A549 (cell line): Measurements from ENCODE around the gene TMEM167A. TPM values are rescaled to one million over a fixed set of nuclear protein-coding genes. Genes with fewer than 3 reads are reported as not detected.

Experiments used
- ATAC-seq, 2 experiments: fragments of 200-7000 bp in 1 of 2; fragments of >200 bp in 1 of 2; cut with Nextera tagmentation in 1 of 2; cut with Tn5 transposase in 1 of 2; 3 replicates each; pipeline versions ENCODE4 v1.8.0 to v1.9.1; 2018 to 2020; ENCODE audit warnings: mild to moderate bottlenecking in 1 of 2, moderate library complexity in 1 of 2
- CTCF ChIA-PET: fragments of 300-600 bp; sonication (Branson Sonifier 250); formaldehyde crosslinking; extraction: SDS; loops from one replicate; lab custom pipeline; 2021; ENCODE audit warnings: antibody characterized with exemption, inconsistent platforms; lab: Yijun Ruan, JAX
- POLR2A ChIA-PET: fragments of 350-600 bp; formaldehyde crosslinking; extraction: SDS; loops from one replicate; lab custom pipeline; 2021; ENCODE audit warnings: antibody characterized with exemption, inconsistent platforms; lab: Yijun Ruan, JAX
- DNase-seq, 2 experiments: peaks; one replicate each; pipeline versions ENCODE4 v3.0.0 to v3.0.0-alpha.2; 2011 to 2016; ENCODE audit warnings: low read depth in 1 of 2, low spot score in 1 of 2
- FAIRE-seq: peaks from 2 replicates; lab custom pipeline; 2011; peaks lifted over from hg19 to GRCh38; lab: Jason Lieb, UNC
- H3K27ac ChIP-seq, 2 experiments: fragments of >200 bp; sonication (Bioruptor Twin); formaldehyde crosslinking; 3 replicates each; pipeline ENCODE4 v1.5.1; 2016 to 2017
- H3K4me1 ChIP-seq: fragments of >200 bp; sonication (Bioruptor Twin); formaldehyde crosslinking; 3 replicates; pipeline ENCODE4 v1.6.1; 2016
- H3K4me2 ChIP-seq: fragments of >200 bp; sonication (Bioruptor Twin); formaldehyde crosslinking; 3 replicates; pipeline ENCODE4 v1.6.1; 2016
- H3K4me3 ChIP-seq: fragments of >200 bp; sonication (Bioruptor Twin); formaldehyde crosslinking; 3 replicates; pipeline ENCODE4 v1.5.1; 2016
- H3K9me3 ChIP-seq: fragments of >200 bp; sonication (Bioruptor Twin); formaldehyde crosslinking; 3 replicates; pipeline ENCODE4 v1.6.1; 2016
- CHD4 ChIP-seq: fragments of 200-600 bp; sonication (generic); IDR thresholded peaks from 2 replicates; pipeline ENCODE4 v1.6.1; 2016; ENCODE audit warnings: antibody characterized with exemption, mild to moderate bottlenecking, borderline replicate concordance
- E2F6 ChIP-seq: IDR thresholded peaks from 2 replicates; pipeline ENCODE4 v1.6.1; 2012; ENCODE audit warnings: low read depth, borderline replicate concordance
- EHF ChIP-seq: fragments of 250-450 bp; sonication (Bioruptor Pico); IDR thresholded peaks from 2 replicates; pipeline ENCODE4 v1.5.0; 2020; ENCODE audit warnings: mild to moderate bottlenecking
- FOSL2 ChIP-seq, 2 experiments: fragments of 450-650 bp in 1 of 2; fragments of >200 bp in 1 of 2; sonication (Bioruptor Twin) in 1 of 2; formaldehyde crosslinking; IDR thresholded peaks; 2 replicates each; pipeline versions ENCODE4 v1.5.0 to v1.6.1; 2016 to 2020; ENCODE audit warnings: mild to moderate bottlenecking in 1 of 2, moderate library complexity in 1 of 2
- FOXS1 ChIP-seq: fragments of 250-450 bp; sonication (Bioruptor Pico); IDR thresholded peaks from 2 replicates; pipeline ENCODE4 v1.5.0; 2020; ENCODE audit warnings: mild to moderate bottlenecking, moderate library complexity
- GATA3 ChIP-seq: IDR thresholded peaks from 2 replicates; pipeline ENCODE4 v1.6.1; 2012; ENCODE audit warnings: borderline replicate concordance
- HOXA7 ChIP-seq: fragments of 250-450 bp; sonication (Bioruptor Pico); IDR thresholded peaks from 2 replicates; pipeline ENCODE4 v1.5.0; 2020; ENCODE audit warnings: mild to moderate bottlenecking, moderate library complexity
- HOXB13 ChIP-seq: fragments of 250-450 bp; sonication (Bioruptor Pico); IDR thresholded peaks from 2 replicates; pipeline ENCODE4 v1.5.0; 2020; ENCODE audit warnings: low read depth, mild to moderate bottlenecking, moderate library complexity
- JUN ChIP-seq, 2 experiments: fragments of >200 bp; sonication (Bioruptor Twin); formaldehyde crosslinking; IDR thresholded peaks; 2 replicates in 1 of 2; 3 replicates in 1 of 2; pipeline ENCODE4 v1.6.1; 2016 to 2017
- KDM5A ChIP-seq: fragments of 200-600 bp; sonication (generic); IDR thresholded peaks from 2 replicates; pipeline ENCODE4 v1.6.1; 2016; ENCODE audit warnings: antibody characterized with exemption, mild to moderate bottlenecking
- MAZ ChIP-seq: fragments of 150-350 bp; IDR thresholded peaks from 2 replicates; pipeline ENCODE4 v1.6.1; 2014; ENCODE audit warnings: antibody characterized with exemption, low read depth, low read length, borderline replicate concordance
- PBX3 ChIP-seq: IDR thresholded peaks from 2 replicates; pipeline ENCODE4 v1.6.1; 2012
- PHF8 ChIP-seq: fragments of 200-600 bp; sonication (generic); IDR thresholded peaks from 2 replicates; pipeline ENCODE4 v1.6.1; 2016; ENCODE audit warnings: low read depth, mild to moderate bottlenecking, antibody characterized with exemption, moderate library complexity, borderline replicate concordance
- RAD21 ChIP-seq, 2 experiments: fragments of >200 bp in 1 of 2; sonication (Bioruptor Twin) in 1 of 2; formaldehyde crosslinking in 1 of 2; IDR thresholded peaks in 1 of 2; conservative IDR thresholded peaks in 1 of 2; 2 replicates in 1 of 2; 3 replicates in 1 of 2; pipeline ENCODE4 v1.6.1; 2012 to 2018; ENCODE audit warnings: inconsistent platforms in 1 of 2
- RARB ChIP-seq: fragments of 250-450 bp; sonication (Bioruptor Pico); IDR thresholded peaks from 2 replicates; pipeline ENCODE4 v1.8.0; 2021; ENCODE audit warnings: mild to moderate bottlenecking, moderate library complexity
- RFX5 ChIP-seq: fragments of 450-650 bp; IDR thresholded peaks from 2 replicates; pipeline ENCODE4 v1.7.1; 2014; ENCODE audit warnings: antibody characterized with exemption, mild to moderate bottlenecking, moderate library complexity
- SREBF2 ChIP-seq: fragments of 450-650 bp; IDR thresholded peaks from 2 replicates; pipeline ENCODE4 v1.6.1; 2014; ENCODE audit warnings: mild to moderate bottlenecking, moderate library complexity
- ZFP36 ChIP-seq: fragments of 450-650 bp; IDR thresholded peaks from 2 replicates; pipeline ENCODE4 v1.6.1; 2014; ENCODE audit warnings: borderline replicate concordance; ENCODE audit not compliant: partially characterized antibody
- WGBS: methylation state at CpG from one replicate; pipeline ENCODE4 v1.1.6; 2017; ENCODE audit errors: missing lambda C conversion rate; 5-methylcytosine and 5-hydroxymethylcytosine counted together
- polyA plus RNA-seq, 4 experiments: library from polyadenylated mRNA; depleted of rRNA in 3 of 4; stranded (reverse); fragments of >200 nt; fragmentation: RNase III in 1 of 4; extraction: RNeasy Plus Mini Kit Qiagen cat#74134 plus additional on column Dnase treatment in 1 of 4; gene quantifications; 2 replicates in 3 of 4; 3 replicates in 1 of 4; pipeline ENCODE4 v1.2.3, GENCODE V29; 2011 to 2017

TMEM167A gene
- polyA plus RNA-seq, 2 of the 4 experiments (the other 2 are of a cell fraction) = 56.2 to 136 TPM

- POLR2A ChIA-PET = no interaction called here
- no peak overlapping the region for H3K4me3 ChIP-seq
- 90% methylated on average over 2 of the region's 2 CpGs for WGBS
- TF ChIP-seq PBX3 (no peak), RFX5 (no peak), RAD21 (conservative IDR thresholded peaks at IDR 0.05 in 1 of 2, IDR thresholded peaks at IDR 0.05 in 1 of 2) (no peak), ZFP36 (no peak), HOXA7 (CRISPR knock-in tag) (no peak), SREBF2 (no peak), HOXB13 (CRISPR knock-in tag) (no peak), CHD4 (no peak)
- CTCF ChIA-PET = no interaction called here
- ATAC-seq = no peak
- no peak for FAIRE-seq
- H3K4me2 ChIP-seq = no peak overlapping the region
- no peak for DNase-seq
- H3K4me1 ChIP-seq = no peaks in the 10 kb centered on the region
- no peak overlapping the region for H3K27ac ChIP-seq
- no peaks in the 10 kb centered on the region for H3K9me3 ChIP-seq
Observed at GRCh38 chr5:83084336-83084735, 7.1 kb upstream of the TMEM167A start.

- TF ChIP-seq FOSL2 (IDR thresholded peaks at IDR 0.05) = no peak
- no peak for TF ChIP-seq FOSL2 (CRISPR knock-in tag; IDR thresholded peaks at IDR 0.05)
- TF ChIP-seq EHF (CRISPR knock-in tag) = no peak
- TF ChIP-seq PBX3 = no peak
- TF ChIP-seq FOXS1 (CRISPR knock-in tag) = no peak
- no peak for TF ChIP-seq KDM5A
- TF ChIP-seq RARB (CRISPR knock-in tag) = no peak
- TF ChIP-seq JUN (IDR thresholded peaks at IDR 0.05) = no peak
- no peak for TF ChIP-seq MAZ
- TF ChIP-seq RFX5 = no peak
- TF ChIP-seq E2F6 = no peak
- TF ChIP-seq, all 56 proteins: peak for 0
- DNase-seq (no peak), ATAC-seq (no peak), FAIRE-seq (no peak)
- Histone ChIP-seq H3K4me3 (no peak overlapping the region), H3K27ac (no peak overlapping the region), H3K4me2 (no peak overlapping the region), H3K9me3 (no peaks in the 10 kb centered on the region), H3K4me1 (peaks cover 7% of the 10 kb centered on the region; the same call in 1 of the 3 replicates)
- CTCF ChIA-PET = interaction anchor here (0.9 kb wide), 1 partner anchor 256 kb away, joined by 5 read pairs; no protein-coding TSS in a partner anchor
- POLR2A ChIA-PET = no interaction called here
Observed at GRCh38 chr5:83082750-83083149, 5.6 kb upstream of the TMEM167A start.

GRCh38 chr5:83077662-83078261 is 568 bp upstream of the TMEM167A start:
- Histone ChIP-seq H3K9me3 (no peaks in the 10 kb centered on the region), H3K27ac (peak overlapping the region; percentile 81 to 95)
- CTCF ChIA-PET = interaction anchor here (1.2 kb wide), 1 partner anchor 13 kb away, joined by 3 read pairs; no protein-coding TSS in a partner anchor
- FAIRE-seq = no peak
- TF ChIP-seq GATA3 = no peak
- TF ChIP-seq FOXS1 (CRISPR knock-in tag) = no peak
- 0 out of 2 replicates have a peak, but pooled peaks have one; percentile 6 for TF ChIP-seq RFX5
- TF ChIP-seq RAD21 (conservative IDR thresholded peaks at IDR 0.05 in 1 of 2, IDR thresholded peaks at IDR 0.05 in 1 of 2) = peak in 1 of 2 experiments; percentile 1; a peak in 1 of 5 replicates
- TF ChIP-seq PHF8 = peak; percentile 32
- TF ChIP-seq, all 56 proteins: peak for 3
- peaks cover 12% of the 10 kb centered on the region; the same call in 2 of the 3 replicates for H3K4me1 ChIP-seq
- 3% methylated on average over 14 of the region's 14 CpGs for WGBS
- no peak for DNase-seq
- ATAC-seq = peak; percentile 27 to 41; a peak in 5 of 6 replicates
- peak overlapping the region; percentile 70 for H3K4me3 ChIP-seq
- POLR2A ChIA-PET = interaction anchor here (0.6 to 1.9 kb wide), 16 partner anchors 8 to 721 kb away, joined by 3 to 11 read pairs (median 3); partner anchors contain the start of gene VCAN
- H3K4me2 ChIP-seq = peak overlapping the region; percentile 92
